HEK293 (cell line): ENCODE results near the gene EEF1AKMT3.

Source experiments
- CTCF ChIA-PET: fragments of 350-600 bp; formaldehyde crosslinking; extraction: SDS; loops from one replicate; lab custom pipeline; 2021; ENCODE audit warnings: antibody characterized with exemption; lab: Yijun Ruan, JAX
- POLR2A ChIA-PET: fragments of 300-600 bp; formaldehyde crosslinking; extraction: SDS; loops from one replicate; lab custom pipeline; 2020; ENCODE audit warnings: antibody characterized with exemption, inconsistent platforms; lab: Yijun Ruan, JAX
- H3K27ac ChIP-seq: fragments of 200-500 bp; sonication (Bioruptor generic); 2 replicates; pipeline ENCODE4 v1.5.1; 2014; ENCODE audit warnings: low read depth, low read length, control low read depth, inconsistent platforms; ENCODE audit errors: extremely low read depth
- H3K36me3 ChIP-seq, 2 experiments: fragments of 200-500 bp in 1 of 2; sonication (Bioruptor generic) in 1 of 2; 1 replicate in 1 of 2; 2 replicates in 1 of 2; pipeline ENCODE4 v1.5.1; 2014 to 2017; ENCODE audit warnings: inconsistent platforms in 2 of 2, low read length in 2 of 2; ENCODE audit not compliant: control insufficient read depth in 2 of 2, insufficient read depth in 1 of 2
- H3K4me1 ChIP-seq: fragments of 200-500 bp; sonication (Bioruptor generic); 2 replicates; pipeline ENCODE4 v1.5.1; 2014; ENCODE audit warnings: mild to moderate bottlenecking, low read length, inconsistent platforms; ENCODE audit not compliant: control insufficient read depth, insufficient read depth
- H3K4me3 ChIP-seq: 2 replicates; pipeline ENCODE4 v1.5.1; 2011; ENCODE audit warnings: low read depth, mild to moderate bottlenecking, control low read depth, low read length, moderate library complexity
- H3K9me3 ChIP-seq: fragments of 200-500 bp; sonication (Bioruptor generic); 2 replicates; pipeline ENCODE4 v1.5.1; 2014; ENCODE audit warnings: low read depth, low read length, inconsistent platforms; ENCODE audit not compliant: control insufficient read depth, insufficient read depth
- GFI1B ChIP-seq: fragments of 450-650 bp; formaldehyde crosslinking; IDR thresholded peaks from 2 replicates; pipeline ENCODE4 v1.5.1; 2016; ENCODE audit warnings: missing biosample characterization, missing genetic modification characterization
- KLF9 ChIP-seq: fragments of 450-650 bp; formaldehyde crosslinking; IDR thresholded peaks from 2 replicates; pipeline ENCODE4 v1.5.1; 2016; ENCODE audit warnings: missing biosample characterization, missing genetic modification characterization, low read depth
- MYNN ChIP-seq: fragments of 450-650 bp; formaldehyde crosslinking; IDR thresholded peaks from 2 replicates; pipeline ENCODE4 v1.5.1; 2016; ENCODE audit warnings: missing biosample characterization, missing genetic modification characterization, borderline replicate concordance
- MZF1 ChIP-seq: fragments of 450-650 bp; formaldehyde crosslinking; IDR thresholded peaks from 2 replicates; pipeline ENCODE4 v1.5.1; 2017; ENCODE audit warnings: missing biosample characterization, missing genetic modification characterization, borderline replicate concordance
- PRDM1 ChIP-seq: fragments of 450-650 bp; formaldehyde crosslinking; IDR thresholded peaks from 2 replicates; pipeline ENCODE4; 2016; ENCODE audit warnings: missing biosample characterization, missing genetic modification characterization
- SALL2 ChIP-seq: fragments of 450-650 bp; formaldehyde crosslinking; IDR thresholded peaks from 2 replicates; pipeline ENCODE4 v1.5.0; 2017; ENCODE audit warnings: missing biosample characterization, mild to moderate bottlenecking, missing genetic modification characterization, borderline replicate concordance
- SP2 ChIP-seq: fragments of 450-650 bp; formaldehyde crosslinking; IDR thresholded peaks from 2 replicates; pipeline ENCODE4 v1.5.1; 2016; ENCODE audit warnings: missing biosample characterization, missing genetic modification characterization
- SP7 ChIP-seq: fragments of 450-650 bp; formaldehyde crosslinking; IDR thresholded peaks from 2 replicates; pipeline ENCODE4 v1.5.1; 2016; ENCODE audit warnings: missing biosample characterization, missing genetic modification characterization
- YY1 ChIP-seq: fragments of 450-650 bp; formaldehyde crosslinking; IDR thresholded peaks from 2 replicates; pipeline ENCODE4 v1.5.1; 2018; ENCODE audit warnings: missing biosample characterization, missing genetic modification characterization
- ZBTB17 ChIP-seq: fragments of 450-650 bp; formaldehyde crosslinking; IDR thresholded peaks from 2 replicates; pipeline ENCODE4 v1.5.1; 2016; ENCODE audit warnings: missing biosample characterization, missing genetic modification characterization
- ZBTB21 ChIP-seq: fragments of 450-650 bp; formaldehyde crosslinking; IDR thresholded peaks from 2 replicates; pipeline ENCODE4 v1.5.1; 2017; ENCODE audit warnings: missing biosample characterization, missing genetic modification characterization
- ZIC2 ChIP-seq: fragments of 450-650 bp; formaldehyde crosslinking; IDR thresholded peaks from 2 replicates; pipeline ENCODE4 v1.5.1; 2016; ENCODE audit warnings: missing biosample characterization, missing genetic modification characterization
- ZNF121 ChIP-seq: fragments of 450-650 bp; formaldehyde crosslinking; IDR thresholded peaks from 2 replicates; pipeline ENCODE4 v1.5.1; 2016; ENCODE audit warnings: missing biosample characterization, missing genetic modification characterization
- ZNF133 ChIP-seq: fragments of 450-650 bp; formaldehyde crosslinking; IDR thresholded peaks from 2 replicates; pipeline ENCODE4 v1.5.1; 2016; ENCODE audit warnings: missing biosample characterization, missing genetic modification characterization
- ZNF138 ChIP-seq: fragments of 450-650 bp; formaldehyde crosslinking; IDR thresholded peaks from 2 replicates; pipeline ENCODE4 v1.5.1; 2016; ENCODE audit warnings: missing biosample characterization, missing genetic modification characterization, borderline replicate concordance
- ZNF2 ChIP-seq: fragments of 450-650 bp; formaldehyde crosslinking; IDR thresholded peaks from 2 replicates; pipeline ENCODE4 v1.5.1; 2016; ENCODE audit warnings: missing biosample characterization, missing genetic modification characterization
- ZNF23 ChIP-seq: fragments of 450-650 bp; formaldehyde crosslinking; IDR thresholded peaks from 2 replicates; pipeline ENCODE4 v1.5.1; 2016; ENCODE audit warnings: missing biosample characterization, missing genetic modification characterization, borderline replicate concordance
- ZNF350 ChIP-seq: fragments of 450-650 bp; formaldehyde crosslinking; IDR thresholded peaks from 2 replicates; pipeline ENCODE4 v1.5.0; 2017; ENCODE audit warnings: missing biosample characterization, mild to moderate bottlenecking, missing genetic modification characterization
- ZNF366 ChIP-seq: fragments of 450-650 bp; formaldehyde crosslinking; conservative IDR thresholded peaks from 2 replicates; pipeline ENCODE4 v1.5.1; 2016; ENCODE audit warnings: missing biosample characterization, missing genetic modification characterization
- ZNF394 ChIP-seq: fragments of 450-650 bp; formaldehyde crosslinking; IDR thresholded peaks from 2 replicates; pipeline ENCODE4 v1.5.1; 2016; ENCODE audit warnings: missing biosample characterization, missing genetic modification characterization, mild to moderate bottlenecking, moderate library complexity, borderline replicate concordance
- ZNF433 ChIP-seq: fragments of 450-650 bp; formaldehyde crosslinking; IDR thresholded peaks from 2 replicates; pipeline ENCODE4 v1.5.1; 2016; ENCODE audit warnings: missing biosample characterization, missing genetic modification characterization, low read depth
- ZNF621 ChIP-seq: fragments of 450-650 bp; formaldehyde crosslinking; IDR thresholded peaks from 2 replicates; pipeline ENCODE4 v1.5.1; 2017; ENCODE audit warnings: missing biosample characterization, missing genetic modification characterization
- ZNF626 ChIP-seq: fragments of 450-650 bp; sonication (Bioruptor Pico); formaldehyde crosslinking; IDR thresholded peaks from 2 replicates; pipeline ENCODE4 v1.5.1; 2018; ENCODE audit warnings: missing biosample characterization, missing genetic modification characterization, inconsistent platforms
- ZNF677 ChIP-seq: fragments of 450-650 bp; IDR thresholded peaks from 2 replicates; pipeline ENCODE4 v1.5.0; 2018; ENCODE audit warnings: missing biosample characterization, mild to moderate bottlenecking, missing genetic modification characterization, moderate library complexity
- ZNF837 ChIP-seq: fragments of 450-650 bp; formaldehyde crosslinking; IDR thresholded peaks from 2 replicates; pipeline ENCODE4 v1.5.1; 2016; ENCODE audit warnings: missing biosample characterization, missing genetic modification characterization
- TF ChIP-seq, protein P1 (sequence below): fragments of 450-650 bp; formaldehyde crosslinking; IDR thresholded peaks from 2 replicates; pipeline ENCODE4 v1.5.1; 2016; ENCODE audit warnings: missing biosample characterization, missing genetic modification characterization
- TF ChIP-seq, protein P2 (sequence below): fragments of 450-650 bp; formaldehyde crosslinking; IDR thresholded peaks from 2 replicates; pipeline ENCODE4 v1.5.1; 2016; ENCODE audit warnings: missing biosample characterization, missing genetic modification characterization
- TF ChIP-seq, protein P3 (sequence below): fragments of 450-650 bp; formaldehyde crosslinking; IDR thresholded peaks from 2 replicates; pipeline ENCODE4 v1.5.1; 2016; ENCODE audit warnings: missing biosample characterization, missing genetic modification characterization
- TF ChIP-seq, protein P4 (sequence below): fragments of 450-650 bp; IDR thresholded peaks from 2 replicates; pipeline ENCODE4 v1.5.1; 2018; ENCODE audit warnings: missing biosample characterization, missing genetic modification characterization

The EEF1AKMT3 gene

DNA sequence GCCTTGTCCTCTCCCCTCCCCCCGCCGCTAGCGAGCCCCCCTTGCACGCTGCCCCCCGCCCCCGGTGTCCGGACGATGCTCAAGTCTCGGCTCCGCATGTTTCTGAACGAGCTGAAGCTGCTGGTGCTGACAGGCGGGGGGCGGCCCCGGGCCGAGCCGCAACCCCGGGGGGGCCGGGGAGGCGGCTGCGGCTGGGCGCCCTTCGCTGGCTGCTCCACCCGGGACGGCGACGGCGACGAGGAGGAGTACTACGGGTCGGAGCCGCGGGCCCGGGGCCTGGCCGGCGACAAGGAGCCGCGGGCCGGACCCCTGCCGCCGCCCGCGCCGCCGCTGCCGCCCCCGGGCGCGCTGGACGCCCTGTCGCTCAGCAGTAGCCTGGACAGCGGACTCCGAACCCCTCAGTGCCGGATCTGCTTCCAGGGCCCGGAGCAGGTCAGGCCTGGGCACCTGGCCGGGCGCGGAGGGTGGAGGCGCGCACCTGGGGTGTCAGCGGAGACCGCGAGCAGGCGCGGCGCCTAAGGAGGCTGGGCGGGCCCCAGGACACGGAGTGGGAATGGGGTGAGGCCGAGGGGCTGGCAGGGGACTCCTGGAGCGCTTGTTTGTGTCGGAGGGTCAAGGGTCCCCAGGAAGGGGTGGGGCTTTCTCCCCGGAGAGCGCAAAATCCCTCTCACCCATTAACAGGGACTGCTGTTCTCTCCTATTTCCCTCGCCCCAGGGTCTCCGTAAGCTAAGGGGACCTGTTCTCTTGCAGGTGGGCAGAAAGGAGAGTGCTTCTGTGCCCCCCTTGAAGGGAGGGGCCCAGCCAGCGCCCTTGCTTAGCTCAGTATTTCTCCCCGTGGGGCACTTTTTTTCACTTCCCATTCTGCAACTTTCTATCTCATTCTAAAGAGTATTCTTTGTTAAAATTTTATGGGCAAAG, 16.7 kb upstream of the EEF1AKMT3 start (continued):
- TF ChIP-seq ZNF677 (tag by site-specific recombination) (no peak), ZNF133 (tag by site-specific recombination) (no peak), GFI1B (tag by site-specific recombination) (no peak), ZNF433 (no peak), ZIC2 (tag by site-specific recombination) (peak; percentile 95), ZNF837 (tag by site-specific recombination) (no peak), MZF1 (tag by site-specific recombination) (no peak), ZNF350 (tag by site-specific recombination) (no peak), MYNN (tag by site-specific recombination) (no peak), SALL2 (no peak), KLF9 (tag by site-specific recombination) (no peak), SP7 (tag by site-specific recombination) (0 out of 2 replicates have a peak, but pooled peaks have one; percentile 19)
- TF ChIP-seq, protein P1, sequence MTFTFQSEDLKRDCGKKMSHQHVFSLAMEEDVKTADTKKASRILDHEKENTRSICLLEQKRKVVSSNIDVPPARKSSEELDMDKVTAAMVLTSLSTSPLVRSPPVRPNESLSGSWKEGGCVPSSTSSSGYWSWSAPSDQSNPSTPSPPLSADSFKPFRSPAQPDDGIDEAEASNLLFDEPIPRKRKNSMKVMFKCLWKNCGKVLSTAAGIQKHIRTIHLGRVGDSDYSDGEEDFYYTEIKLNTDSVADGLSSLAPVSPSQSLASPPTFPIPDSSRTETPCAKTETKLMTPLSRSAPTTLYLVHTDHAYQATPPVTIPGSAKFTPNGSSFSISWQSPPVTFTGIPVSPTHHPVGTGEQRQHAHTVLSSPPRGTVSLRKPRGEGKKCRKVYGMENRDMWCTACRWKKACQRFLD (tag by site-specific recombination): no peak

DNA sequence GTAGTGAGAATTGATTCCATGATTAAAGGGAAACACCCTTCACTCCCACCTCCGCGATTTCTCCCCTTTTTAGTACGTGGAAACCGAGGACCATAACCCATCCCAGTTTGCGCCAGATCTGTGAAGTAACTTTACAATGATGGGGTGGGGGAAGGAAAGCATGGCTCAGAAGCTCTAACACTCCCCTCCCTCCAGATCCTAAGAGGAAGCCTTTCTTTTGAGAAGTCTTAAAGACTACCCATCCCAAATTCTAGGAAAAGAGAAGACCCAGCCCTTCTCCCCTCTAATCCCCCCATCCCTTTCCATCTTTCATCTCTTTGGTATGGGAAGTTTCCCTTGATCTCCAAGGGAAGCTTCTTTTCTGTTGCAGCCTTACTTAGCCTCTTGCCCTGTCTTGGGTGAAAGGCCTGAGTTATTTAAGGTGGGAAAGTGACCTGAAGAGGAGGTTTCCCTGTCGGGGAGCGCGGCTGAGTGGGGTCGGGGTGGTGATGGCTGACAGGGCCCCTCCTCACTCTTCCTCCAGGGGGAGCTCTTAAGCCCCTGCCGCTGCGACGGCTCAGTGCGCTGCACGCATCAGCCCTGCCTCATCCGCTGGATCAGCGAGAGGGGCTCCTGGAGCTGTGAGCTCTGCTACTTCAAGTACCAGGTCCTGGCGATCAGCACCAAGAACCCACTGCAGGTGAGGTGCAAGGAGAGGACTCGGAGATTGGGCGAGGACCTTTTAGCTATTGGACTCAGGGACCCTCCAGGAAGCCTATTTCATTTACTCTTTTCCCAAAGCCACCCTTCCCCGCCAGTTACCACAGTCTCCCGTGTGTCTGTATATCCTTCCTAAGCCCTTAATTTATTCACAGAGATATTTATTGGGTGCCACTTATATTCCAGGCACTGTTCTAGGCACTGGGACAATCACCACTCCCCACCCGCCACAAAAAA, 15.7 kb upstream of the EEF1AKMT3 start:
- H3K4me3 ChIP-seq: no peak overlapping the region; the same call in none of the 2 replicates
- peaks cover 10 to 40% of the 10 kb centered on the region in 2 experiments for H3K36me3 ChIP-seq
- H3K27ac ChIP-seq: no peak overlapping the region
- CTCF ChIA-PET: interaction anchor here (0.6 to 2.4 kb wide), 12 partner anchors 10 to 151 kb away, joined by 3 to 26 read pairs (median 3); partner anchors contain the start of genes CYP27B1, EEF1AKMT3, METTL1 and TSFM
- peaks cover 16% of the 10 kb centered on the region for H3K4me1 ChIP-seq
- no peaks in the 10 kb centered on the region for H3K9me3 ChIP-seq
- POLR2A ChIA-PET: interaction anchor here (1.4 to 2.0 kb wide), 3 partner anchors 10 to 15 kb away, joined by 4 to 8 read pairs (median 6); partner anchors contain the start of genes CYP27B1, EEF1AKMT3, METTL1 and TSPAN31
- TF ChIP-seq SP2 (tag by site-specific recombination) (no peak), ZNF121 (tag by site-specific recombination) (no peak), ZNF621 (tag by site-specific recombination) (no peak), ZNF23 (tag by site-specific recombination) (no peak), ZBTB17 (tag by site-specific recombination) (peak; percentile 58; the same call in 1 of the 2 replicates), ZNF138 (no peak), YY1 (tag by site-specific recombination) (peak; percentile 41; the same call in 1 of the 2 replicates), PRDM1 (peak; percentile 74), ZNF366 (tag by site-specific recombination) (peak; percentile 73), ZBTB21 (tag by site-specific recombination) (no peak), ZNF394 (tag by site-specific recombination) (0 out of 2 replicates have a peak, but pooled peaks have one; percentile 40), ZNF2 (tag by site-specific recombination) (0 out of 2 replicates have a peak, but pooled peaks have one; percentile 21), ZNF626 (tag by site-specific recombination) (no peak)
- TF ChIP-seq, protein P2, sequence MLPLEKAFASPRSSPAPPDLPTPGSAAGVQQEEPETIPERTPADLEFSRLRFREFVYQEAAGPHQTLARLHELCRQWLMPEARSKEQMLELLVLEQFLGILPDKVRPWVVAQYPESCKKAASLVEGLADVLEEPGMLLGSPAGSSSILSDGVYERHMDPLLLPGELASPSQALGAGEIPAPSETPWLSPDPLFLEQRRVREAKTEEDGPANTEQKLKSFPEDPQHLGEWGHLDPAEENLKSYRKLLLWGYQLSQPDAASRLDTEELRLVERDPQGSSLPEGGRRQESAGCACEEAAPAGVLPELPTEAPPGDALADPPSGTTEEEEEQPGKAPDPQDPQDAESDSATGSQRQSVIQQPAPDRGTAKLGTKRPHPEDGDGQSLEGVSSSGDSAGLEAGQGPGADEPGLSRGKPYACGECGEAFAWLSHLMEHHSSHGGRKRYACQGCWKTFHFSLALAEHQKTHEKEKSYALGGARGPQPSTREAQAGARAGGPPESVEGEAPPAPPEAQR: no peak
- TF ChIP-seq, protein P3, sequence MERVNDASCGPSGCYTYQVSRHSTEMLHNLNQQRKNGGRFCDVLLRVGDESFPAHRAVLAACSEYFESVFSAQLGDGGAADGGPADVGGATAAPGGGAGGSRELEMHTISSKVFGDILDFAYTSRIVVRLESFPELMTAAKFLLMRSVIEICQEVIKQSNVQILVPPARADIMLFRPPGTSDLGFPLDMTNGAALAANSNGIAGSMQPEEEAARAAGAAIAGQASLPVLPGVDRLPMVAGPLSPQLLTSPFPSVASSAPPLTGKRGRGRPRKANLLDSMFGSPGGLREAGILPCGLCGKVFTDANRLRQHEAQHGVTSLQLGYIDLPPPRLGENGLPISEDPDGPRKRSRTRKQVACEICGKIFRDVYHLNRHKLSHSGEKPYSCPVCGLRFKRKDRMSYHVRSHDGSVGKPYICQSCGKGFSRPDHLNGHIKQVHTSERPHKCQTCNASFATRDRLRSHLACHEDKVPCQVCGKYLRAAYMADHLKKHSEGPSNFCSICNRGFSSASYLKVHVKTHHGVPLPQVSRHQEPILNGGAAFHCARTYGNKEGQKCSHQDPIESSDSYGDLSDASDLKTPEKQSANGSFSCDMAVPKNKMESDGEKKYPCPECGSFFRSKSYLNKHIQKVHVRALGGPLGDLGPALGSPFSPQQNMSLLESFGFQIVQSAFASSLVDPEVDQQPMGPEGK (tag by site-specific recombination): peak; percentile 54; the same call in 1 of the 2 replicates
- TF ChIP-seq, protein P4, sequence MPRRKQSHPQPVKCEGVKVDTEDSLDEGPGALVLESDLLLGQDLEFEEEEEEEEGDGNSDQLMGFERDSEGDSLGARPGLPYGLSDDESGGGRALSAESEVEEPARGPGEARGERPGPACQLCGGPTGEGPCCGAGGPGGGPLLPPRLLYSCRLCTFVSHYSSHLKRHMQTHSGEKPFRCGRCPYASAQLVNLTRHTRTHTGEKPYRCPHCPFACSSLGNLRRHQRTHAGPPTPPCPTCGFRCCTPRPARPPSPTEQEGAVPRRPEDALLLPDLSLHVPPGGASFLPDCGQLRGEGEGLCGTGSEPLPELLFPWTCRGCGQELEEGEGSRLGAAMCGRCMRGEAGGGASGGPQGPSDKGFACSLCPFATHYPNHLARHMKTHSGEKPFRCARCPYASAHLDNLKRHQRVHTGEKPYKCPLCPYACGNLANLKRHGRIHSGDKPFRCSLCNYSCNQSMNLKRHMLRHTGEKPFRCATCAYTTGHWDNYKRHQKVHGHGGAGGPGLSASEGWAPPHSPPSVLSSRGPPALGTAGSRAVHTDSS (tag by site-specific recombination): no peak
